Parathyroid adenoma (tissue), 2 donors: ENCODE results near the gene ZC3HAV1.

Source experiments
- H2AFZ ChIP-seq: fragments of 300-600 bp; sonication (generic); one replicate; pipeline ENCODE4 v1.7.0; 2017; ENCODE audit warnings: antibody characterized with exemption, mild to moderate bottlenecking
- H3K27ac ChIP-seq: fragments of 300-600 bp; sonication (generic); one replicate; pipeline ENCODE4 v1.7.0; 2017
- H3K27me3 ChIP-seq: fragments of 300-600 bp; sonication (generic); one replicate; pipeline ENCODE4 v1.7.0; 2017; ENCODE audit warnings: low read length; ENCODE audit not compliant: control insufficient read depth, insufficient read depth
- H3K36me3 ChIP-seq: fragments of 300-600 bp; sonication (generic); one replicate; pipeline ENCODE4 v1.7.0; 2017; ENCODE audit warnings: low read length; ENCODE audit not compliant: control insufficient read depth, insufficient read depth
- H3K4me1 ChIP-seq: fragments of 300-600 bp; sonication (generic); one replicate; pipeline ENCODE4 v1.7.0; 2017; ENCODE audit warnings: control low read depth
- H3K4me2 ChIP-seq: fragments of 300-600 bp; sonication (generic); one replicate; pipeline ENCODE4 v1.7.0; 2017; ENCODE audit warnings: low read length
- H3K4me3 ChIP-seq: fragments of 300-600 bp; sonication (generic); one replicate; pipeline ENCODE4 v1.7.0; 2017; ENCODE audit warnings: low read depth, low read length
- H3K79me2 ChIP-seq: fragments of 300-600 bp; sonication (generic); one replicate; pipeline ENCODE4 v1.7.0; 2017; ENCODE audit warnings: control low read depth
- H3K9ac ChIP-seq: fragments of 300-600 bp; sonication (generic); one replicate; pipeline ENCODE4 v1.7.0; 2017; ENCODE audit warnings: mild to moderate bottlenecking
- H3K9me3 ChIP-seq: fragments of 300-600 bp; sonication (generic); one replicate; pipeline ENCODE4 v1.7.0; 2017; ENCODE audit warnings: low read length; ENCODE audit not compliant: control insufficient read depth
- TF ChIP-seq, protein P1 (sequence below): fragments of 300-600 bp; sonication (generic); IDR thresholded peaks from one replicate; pipeline ENCODE4 v1.7.0; 2017; ENCODE audit warnings: antibody characterized with exemption, mild to moderate bottlenecking
- donor health status: primary hyperparathyroidism.

The ZC3HAV1 gene

DNA sequence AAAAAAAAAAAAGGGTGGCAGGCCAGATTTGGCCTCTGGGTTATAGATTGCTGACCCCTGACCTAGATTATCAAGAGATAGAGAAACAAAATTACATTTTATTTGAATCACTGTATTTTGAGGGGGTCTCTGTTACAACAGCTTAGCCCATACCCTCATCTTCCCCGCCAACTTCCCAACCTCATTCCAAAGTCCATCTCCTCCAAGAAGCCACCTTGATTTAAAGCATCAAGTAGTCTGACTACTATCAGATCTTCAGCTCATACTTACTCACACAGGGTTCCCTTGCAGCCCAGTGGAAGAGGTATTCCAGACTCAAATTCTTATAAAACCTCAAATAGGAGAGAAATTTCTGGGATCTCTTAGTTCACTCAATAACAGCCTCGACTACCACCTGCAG is 20.4 kb downstream of the ZC3HAV1 start:
- H3K27ac ChIP-seq, result no peak overlapping the region
- no peak overlapping the region for H3K4me2 ChIP-seq
- H3K79me2 ChIP-seq, result peaks cover 3% of the 10 kb centered on the region
- no peaks in the 10 kb centered on the region for H3K9me3 ChIP-seq
- H2AFZ ChIP-seq, result no peak overlapping the region
- H3K4me3 ChIP-seq, result no peak overlapping the region
- no peak overlapping the region for H3K9ac ChIP-seq
- H3K36me3 ChIP-seq, result no peaks in the 10 kb centered on the region
- TF ChIP-seq, protein P1, sequence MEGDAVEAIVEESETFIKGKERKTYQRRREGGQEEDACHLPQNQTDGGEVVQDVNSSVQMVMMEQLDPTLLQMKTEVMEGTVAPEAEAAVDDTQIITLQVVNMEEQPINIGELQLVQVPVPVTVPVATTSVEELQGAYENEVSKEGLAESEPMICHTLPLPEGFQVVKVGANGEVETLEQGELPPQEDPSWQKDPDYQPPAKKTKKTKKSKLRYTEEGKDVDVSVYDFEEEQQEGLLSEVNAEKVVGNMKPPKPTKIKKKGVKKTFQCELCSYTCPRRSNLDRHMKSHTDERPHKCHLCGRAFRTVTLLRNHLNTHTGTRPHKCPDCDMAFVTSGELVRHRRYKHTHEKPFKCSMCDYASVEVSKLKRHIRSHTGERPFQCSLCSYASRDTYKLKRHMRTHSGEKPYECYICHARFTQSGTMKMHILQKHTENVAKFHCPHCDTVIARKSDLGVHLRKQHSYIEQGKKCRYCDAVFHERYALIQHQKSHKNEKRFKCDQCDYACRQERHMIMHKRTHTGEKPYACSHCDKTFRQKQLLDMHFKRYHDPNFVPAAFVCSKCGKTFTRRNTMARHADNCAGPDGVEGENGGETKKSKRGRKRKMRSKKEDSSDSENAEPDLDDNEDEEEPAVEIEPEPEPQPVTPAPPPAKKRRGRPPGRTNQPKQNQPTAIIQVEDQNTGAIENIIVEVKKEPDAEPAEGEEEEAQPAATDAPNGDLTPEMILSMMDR, result no peak
- no peaks in the 10 kb centered on the region for H3K27me3 ChIP-seq
- H3K4me1 ChIP-seq, result no peaks in the 10 kb centered on the region

DNA sequence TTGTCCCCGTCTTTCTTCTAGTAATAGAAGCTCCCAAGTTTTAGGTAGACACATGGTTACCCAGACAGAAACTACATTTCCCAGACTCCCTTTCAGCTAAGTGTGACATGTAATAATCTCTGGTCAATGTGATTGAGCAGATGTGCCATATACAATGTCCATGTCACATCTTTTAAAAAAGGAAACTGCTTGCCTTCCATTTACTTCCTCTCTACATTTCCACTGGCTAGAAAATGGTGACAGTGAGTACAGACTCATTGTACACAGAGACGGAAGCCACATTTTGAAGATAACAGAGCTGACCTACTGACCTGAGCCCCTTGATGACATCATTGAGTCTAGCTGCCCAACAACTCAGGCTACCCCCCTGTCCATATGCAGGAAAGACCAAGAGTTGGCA is 21.3 kb downstream of the ZC3HAV1 start:
- H3K4me2 ChIP-seq, result no peak overlapping the region
- TF ChIP-seq, protein P1, result no peak
- H3K36me3 ChIP-seq, result no peaks in the 10 kb centered on the region

DNA sequence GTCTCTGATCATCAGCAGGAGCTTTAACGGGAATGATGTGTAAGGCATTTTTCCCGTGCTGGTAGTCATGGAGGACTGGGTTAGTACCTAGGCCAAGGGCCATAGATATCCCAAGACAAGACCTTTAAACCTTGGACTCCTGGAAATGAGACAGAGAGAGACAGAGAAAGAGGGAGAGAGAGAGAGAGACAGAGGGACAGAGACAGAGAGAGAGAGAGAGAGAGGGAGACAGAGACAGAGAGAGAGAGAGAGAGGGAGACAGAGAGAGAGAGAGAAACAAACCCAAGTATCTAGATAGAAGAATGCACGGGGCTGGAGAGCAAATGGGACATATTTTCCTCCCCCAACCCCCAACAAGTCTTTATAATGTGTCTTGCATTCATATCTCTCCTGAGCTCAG is 22.3 kb downstream of the ZC3HAV1 start:
- Histone ChIP-seq H3K9ac (no peak overlapping the region), H3K4me1 (no peaks in the 10 kb centered on the region), H3K27ac (no peak overlapping the region), H3K9me3 (no peaks in the 10 kb centered on the region), H3K27me3 (no peaks in the 10 kb centered on the region), H3K36me3 (no peaks in the 10 kb centered on the region), H3K79me2 (no peaks in the 10 kb centered on the region), H2AFZ (no peak overlapping the region), H3K4me3 (no peak overlapping the region), H3K4me2 (no peak overlapping the region)
- TF ChIP-seq, protein P1, result no peak

More for the DNA sequence above, 21.3 kb downstream of the ZC3HAV1 start:
- Histone ChIP-seq H3K9ac (no peak overlapping the region), H2AFZ (no peak overlapping the region), H3K9me3 (no peaks in the 10 kb centered on the region), H3K27ac (no peak overlapping the region), H3K27me3 (no peaks in the 10 kb centered on the region), H3K79me2 (no peaks in the 10 kb centered on the region), H3K4me3 (no peak overlapping the region), H3K4me1 (no peaks in the 10 kb centered on the region)

DNA sequence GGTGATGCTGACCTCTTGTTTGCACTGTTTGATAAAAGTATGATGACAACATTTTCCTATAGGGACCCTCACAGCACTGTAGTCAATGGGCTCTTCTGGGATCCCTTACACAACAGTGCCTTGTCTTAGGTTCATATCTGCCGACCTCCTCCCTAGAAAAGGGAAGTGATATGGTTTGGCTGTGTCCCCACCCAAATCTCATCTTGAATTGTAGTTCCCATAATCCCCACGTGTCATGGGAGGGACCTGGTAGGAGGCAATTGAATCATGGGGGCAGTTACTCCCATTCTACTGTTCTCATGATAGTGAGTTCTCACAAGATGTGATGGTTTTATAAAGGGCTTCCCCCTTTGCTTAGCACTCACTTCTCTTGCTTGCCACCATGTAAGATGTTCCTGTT is 23.1 kb downstream of the ZC3HAV1 start:
- H3K27ac ChIP-seq, result no peak overlapping the region
- no peak overlapping the region for H3K9ac ChIP-seq
- no peaks in the 10 kb centered on the region for H3K79me2 ChIP-seq
- no peak overlapping the region for H3K4me2 ChIP-seq
- H3K27me3 ChIP-seq, result no peaks in the 10 kb centered on the region
- H2AFZ ChIP-seq, result no peak overlapping the region
- no peak overlapping the region for H3K4me3 ChIP-seq
- no peaks in the 10 kb centered on the region for H3K9me3 ChIP-seq
- no peaks in the 10 kb centered on the region for H3K4me1 ChIP-seq
- H3K36me3 ChIP-seq, result no peaks in the 10 kb centered on the region
- TF ChIP-seq, protein P1, result no peak

DNA sequence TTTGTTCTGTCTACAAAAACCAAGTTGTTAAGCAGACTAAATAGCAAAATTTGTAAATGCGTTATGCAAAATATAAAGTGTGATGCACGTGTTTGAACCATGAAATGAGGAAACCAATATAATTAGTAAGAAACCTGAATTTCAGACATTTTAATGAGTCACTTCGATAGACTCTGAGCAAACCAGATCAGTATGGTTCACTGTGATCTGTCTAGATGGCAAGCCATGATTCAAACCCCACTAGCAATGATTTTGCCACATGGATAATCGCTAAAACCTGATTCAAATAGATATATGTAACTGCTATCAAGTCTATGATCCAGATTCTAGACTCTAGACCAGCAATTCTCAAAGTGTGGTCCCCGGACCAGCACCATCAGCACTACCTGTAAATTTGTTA is 24.8 kb downstream of the ZC3HAV1 start:
- Histone ChIP-seq H3K79me2 (no peaks in the 10 kb centered on the region), H3K4me3 (no peak overlapping the region), H3K9ac (no peak overlapping the region), H3K4me1 (no peaks in the 10 kb centered on the region), H3K4me2 (no peak overlapping the region), H2AFZ (no peak overlapping the region), H3K27me3 (no peaks in the 10 kb centered on the region), H3K36me3 (no peaks in the 10 kb centered on the region), H3K9me3 (no peaks in the 10 kb centered on the region), H3K27ac (no peak overlapping the region)
- TF ChIP-seq, protein P1, result no peak
